A673 (cell line): ENCODE results near the gene ADGRG7. TPM values are rescaled to one million over a fixed set of nuclear protein-coding genes. Genes with fewer than 3 reads are reported as not detected.

Experiments used
- Bru-seq: library from RNA; stranded (reverse); fragments of 400-500 nt; gene quantifications from one replicate; lab custom pipeline; 2021; lab: Mats Ljungman, UMichigan
- BruChase-seq, 2 experiments: library from RNA; stranded (reverse); fragments of 400-500 nt; gene quantifications; one replicate each; lab custom pipeline; 2021; lab: Mats Ljungman, UMichigan
- BruUV-seq: library from RNA; stranded (reverse); fragments of 400-500 nt; replicated peaks from 2 replicates; lab custom pipeline; 2021; lab: Mats Ljungman, UMichigan
- CTCF ChIA-PET: fragments of 300-600 bp; sonication (Branson Sonifier 250); formaldehyde crosslinking; loops from one replicate; lab custom pipeline; 2022; ENCODE audit warnings: antibody characterized with exemption; lab: Charles Lee
- POLR2A ChIA-PET: fragments of 300-600 bp; sonication (Branson Sonifier 250); formaldehyde crosslinking; loops from one replicate; lab custom pipeline; 2022; ENCODE audit warnings: antibody characterized with exemption; ENCODE audit not compliant: low non-redundant PET; lab: Charles Lee
- DNase-seq: peaks from one replicate; pipeline ENCODE4 v3.0.0-alpha.2; 2015; ENCODE audit warnings: low spot score
- H3K27ac ChIP-seq: fragments of 200-600 bp; sonication (generic); 2 replicates; pipeline ENCODE4 v1.5.1; 2016; ENCODE audit warnings: mixed run types, low read depth, mild to moderate bottlenecking, mixed read lengths, antibody characterized with exemption, low read length; ENCODE audit not compliant: poor library complexity, severe bottlenecking
- H3K27me3 ChIP-seq: fragments of 200-600 bp; sonication (generic); replicated peaks from 2 replicates; pipeline ENCODE4 v1.6.1; 2017; ENCODE audit warnings: mixed run types, low read depth, mild to moderate bottlenecking, mixed read lengths, antibody characterized with exemption, low read length; ENCODE audit not compliant: insufficient read depth, poor library complexity
- H3K36me3 ChIP-seq: fragments of 200-600 bp; sonication (generic); 2 replicates; pipeline ENCODE4 v1.6.1; 2016; ENCODE audit warnings: mixed run types, mild to moderate bottlenecking, mixed read lengths, antibody characterized with exemption, low read length; ENCODE audit not compliant: insufficient read depth, poor library complexity, severe bottlenecking
- H3K4me1 ChIP-seq: fragments of 200-600 bp; sonication (generic); 2 replicates; pipeline ENCODE4 v1.6.1; 2017; ENCODE audit warnings: mixed run types, mild to moderate bottlenecking, mixed read lengths, antibody characterized with exemption, low read length; ENCODE audit not compliant: insufficient read depth, poor library complexity, severe bottlenecking
- H3K4me3 ChIP-seq: fragments of 200-600 bp; sonication (generic); 2 replicates; pipeline ENCODE4 v1.5.1; 2016; ENCODE audit warnings: low read depth, mixed run types, mild to moderate bottlenecking, mixed read lengths, low read length; ENCODE audit not compliant: poor library complexity, severe bottlenecking
- H3K9me3 ChIP-seq: fragments of 200-600 bp; sonication (generic); 2 replicates; pipeline ENCODE4 v1.6.1; 2016; ENCODE audit warnings: mixed run types, low read depth, mild to moderate bottlenecking, mixed read lengths, antibody characterized with exemption, low read length; ENCODE audit not compliant: poor library complexity, severe bottlenecking
- CTCF ChIP-seq: fragments of 300-800, 200-600 bp; sonication (generic); conservative IDR thresholded peaks from 2 replicates; pipeline ENCODE4 v1.5.1; 2017; ENCODE audit warnings: low read depth, mild to moderate bottlenecking, antibody characterized with exemption, low read length, moderate library complexity, mixed read lengths
- EZH2 ChIP-seq: fragments of 200-600 bp; sonication (generic); IDR thresholded peaks from 2 replicates; pipeline ENCODE4 v1.6.1; 2017; ENCODE audit warnings: borderline replicate concordance, low read depth, mild to moderate bottlenecking, mixed read lengths, antibody characterized with exemption, low read length; ENCODE audit not compliant: poor library complexity, severe bottlenecking
- intact Hi-C: fragments of 100-400 bp; cut with micrococcal nuclease; formaldehyde crosslinking; loops from one replicate; pipeline ENCODE4 v1.10.0; 2022; ENCODE audit not compliant: unreplicated experiment
- long read RNA-seq: library from polyadenylated mRNA; stranded (forward); transcript quantifications from one replicate; pipeline ENCODE4 v2.0.0, GENCODE V29; 2022
- total RNA-seq: library from RNA; stranded (reverse); gene quantifications from 2 replicates; pipeline ENCODE4 v1.2.3, GENCODE V29; 2021

Gene ADGRG7
- total RNA-seq (2.4 and 2.7 TPM in 2 replicates), Bru-seq, nascent RNA (percentile 51 among the genes with signal in this experiment), BruChase-seq, experiment 1, labeled RNA remaining after a 2-hour chase (percentile 39 among the genes with signal in this experiment), BruChase-seq, experiment 2, labeled RNA remaining after a 6-hour chase (percentile 38 among the genes with signal in this experiment)
- long read RNA-seq, partial matches to known transcripts = 0 of 3 reads
- long read RNA-seq, other reads (novel, unspliced or antisense) = 3 of 3 reads

GRCh38 chr3:100609305-100609704 lies at the start of gene ADGRG7:
TSS of gene ADGRG7 (plus strand) at chr3:100609601. CDS start at chr3:100609857, 256 bp downstream.
- Histone ChIP-seq H3K27ac (peak within 1 kb of the TSS; percentile 98), H3K4me3 (peak within 1 kb of the TSS; percentile 41), H3K27me3 (no peaks in the 10 kb centered on the region), H3K4me1 (peaks cover 59% of the 10 kb centered on the region), H3K9me3 (no peaks in the 10 kb centered on the region), H3K36me3 (no peaks in the 10 kb centered on the region)
- no TSS peak for BruUV-seq
- intact Hi-C loops = loop anchor here (10.0 kb wide), 1 partner anchor 585 kb away; no protein-coding TSS in a partner anchor
- TF ChIP-seq CTCF (no peak), EZH2 (no peak)
- ChIA-PET POLR2A (no interaction called here), CTCF (interaction anchor here (1.5 kb wide), 1 partner anchor 147 kb away, joined by 7 read pairs; no protein-coding TSS in a partner anchor)
- no peak for DNase-seq

- CTCF ChIA-PET = interaction anchor here (0.5 kb wide), 1 partner anchor 728 kb away, joined by 3 read pairs; no protein-coding TSS in a partner anchor
- intact Hi-C loops = no loop called here
- no peak for DNase-seq
- BruUV-seq = no TSS peak
- Histone ChIP-seq H3K4me3 (no peak overlapping the region), H3K9me3 (no peaks in the 10 kb centered on the region), H3K36me3 (no peaks in the 10 kb centered on the region), H3K27ac (no peak overlapping the region), H3K4me1 (peaks cover 40% of the 10 kb centered on the region), H3K27me3 (no peaks in the 10 kb centered on the region)
- POLR2A ChIA-PET = no interaction called here
- TF ChIP-seq EZH2 = no peak
- no peak for TF ChIP-seq CTCF
Measured at GRCh38 chr3:100560426-100560825, 49.0 kb upstream of the ADGRG7 start.

GRCh38 chr3:100561459-100562158 lies 47.8 kb upstream of the ADGRG7 start:
- peak; percentile 75 for DNase-seq
- Histone ChIP-seq H3K27ac (peak overlapping the region; percentile 60), H3K36me3 (no peaks in the 10 kb centered on the region), H3K4me3 (peak overlapping the region; percentile 13), H3K9me3 (no peaks in the 10 kb centered on the region), H3K27me3 (no peaks in the 10 kb centered on the region), H3K4me1 (peaks cover 35% of the 10 kb centered on the region)
- CTCF ChIA-PET = interaction anchor here (0.5 to 0.7 kb wide), 2 partner anchors 122 to 730 kb away, joined by 3 to 4 read pairs; no protein-coding TSS in a partner anchor
- no TSS peak for BruUV-seq
- POLR2A ChIA-PET = no interaction called here
- TF ChIP-seq EZH2 (no peak), CTCF (no peak)
- intact Hi-C loops = loop anchor here (1.0 kb wide), 1 partner anchor 49 kb away; no protein-coding TSS in a partner anchor
